Activated CD4-positive, CD25-positive, alpha-beta regulatory T cell treated with anti-CD3 and anti-CD28 coated beads, Interleukin-2, amount 50 U/mL, for 16 hours (primary cell): ENCODE measurements around the gene MLPH.

Experiments used
- DNase-seq: peaks from one replicate; pipeline ENCODE4 v3.0.0-alpha.2; 2020; ENCODE audit warnings: low read depth, low spot score

MLPH gene

GRCh38 chr2:237603049-237603717 lies 116.1 kb downstream of the MLPH start:
- no peak for DNase-seq

- peak; percentile 26 for DNase-seq
Observed at GRCh38 chr2:237603718-237604362, 116.8 kb downstream of the MLPH start.

DNA sequence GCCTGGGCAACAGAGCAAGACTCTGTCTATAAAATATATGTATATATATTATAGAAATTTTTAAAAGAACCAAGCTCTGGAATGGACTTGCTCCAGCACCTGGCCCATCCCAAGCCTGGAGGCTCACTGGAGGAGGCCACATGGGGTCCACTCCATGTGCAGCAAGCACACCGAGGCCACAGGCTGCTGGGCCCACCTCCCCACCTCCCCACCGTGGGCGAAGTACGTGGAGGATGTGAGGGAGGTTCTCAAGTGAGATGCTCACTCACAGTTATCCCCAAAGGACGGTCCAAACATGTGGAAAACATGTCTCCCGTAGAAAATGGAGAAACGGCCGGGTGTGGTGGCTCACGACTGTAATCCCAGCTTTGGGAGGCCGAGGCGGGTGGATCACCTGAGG lies 117.3 kb downstream of the MLPH start:
- DNase-seq, result no peak
